ENCODE measurements around the gene RPL37A.

DNA sequence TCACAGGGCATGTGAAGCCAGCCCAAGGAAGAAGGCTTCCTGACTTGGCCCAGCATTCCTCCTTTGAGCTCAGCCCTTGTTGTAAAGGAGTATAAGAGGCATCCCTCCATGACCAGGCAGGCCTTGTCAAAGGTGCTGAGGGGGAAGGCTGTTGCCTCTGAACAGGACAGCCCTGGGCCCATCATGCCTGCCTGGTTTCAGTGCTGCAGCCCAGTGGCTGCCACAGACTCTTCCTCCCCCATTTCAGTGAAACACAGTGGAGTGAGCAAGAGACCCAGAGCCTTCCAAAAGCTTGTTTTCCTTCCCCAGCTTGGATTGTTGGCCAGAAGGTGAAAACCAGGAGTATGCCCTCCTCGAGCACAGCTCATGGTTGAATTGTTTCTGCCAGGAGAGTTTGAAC is 19.9 kb upstream of the RPL37A start:
- TF ChIP-seq, protein P1, sequence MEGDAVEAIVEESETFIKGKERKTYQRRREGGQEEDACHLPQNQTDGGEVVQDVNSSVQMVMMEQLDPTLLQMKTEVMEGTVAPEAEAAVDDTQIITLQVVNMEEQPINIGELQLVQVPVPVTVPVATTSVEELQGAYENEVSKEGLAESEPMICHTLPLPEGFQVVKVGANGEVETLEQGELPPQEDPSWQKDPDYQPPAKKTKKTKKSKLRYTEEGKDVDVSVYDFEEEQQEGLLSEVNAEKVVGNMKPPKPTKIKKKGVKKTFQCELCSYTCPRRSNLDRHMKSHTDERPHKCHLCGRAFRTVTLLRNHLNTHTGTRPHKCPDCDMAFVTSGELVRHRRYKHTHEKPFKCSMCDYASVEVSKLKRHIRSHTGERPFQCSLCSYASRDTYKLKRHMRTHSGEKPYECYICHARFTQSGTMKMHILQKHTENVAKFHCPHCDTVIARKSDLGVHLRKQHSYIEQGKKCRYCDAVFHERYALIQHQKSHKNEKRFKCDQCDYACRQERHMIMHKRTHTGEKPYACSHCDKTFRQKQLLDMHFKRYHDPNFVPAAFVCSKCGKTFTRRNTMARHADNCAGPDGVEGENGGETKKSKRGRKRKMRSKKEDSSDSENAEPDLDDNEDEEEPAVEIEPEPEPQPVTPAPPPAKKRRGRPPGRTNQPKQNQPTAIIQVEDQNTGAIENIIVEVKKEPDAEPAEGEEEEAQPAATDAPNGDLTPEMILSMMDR (IDR thresholded peaks at IDR 0.05): no peak
- no peak for TF ChIP-seq POLR2A (IDR thresholded peaks at IDR 0.05)

All from esophagus squamous epithelium (tissue), 4 donors.